OCI-LY7 (cell line): ENCODE results near the gene CREB5.

ENCODE experiments used
- EZH2phosphoT487 ChIP-seq: fragments of 200-600 bp; sonication (generic); IDR thresholded peaks from 2 replicates; pipeline ENCODE4 v1.6.1; 2018; ENCODE audit warnings: low read depth, borderline replicate concordance, mild to moderate bottlenecking, mixed run types, antibody characterized with exemption, low read length, moderate library complexity, mixed read lengths
- TF ChIP-seq, protein P1 (sequence below): fragments of 200-600 bp; sonication (generic); conservative IDR thresholded peaks from 2 replicates; pipeline ENCODE4 v1.5.1; 2014; ENCODE audit warnings: mild to moderate bottlenecking, antibody characterized with exemption, low read length, moderate library complexity, mixed read lengths

- TF ChIP-seq, protein P1, sequence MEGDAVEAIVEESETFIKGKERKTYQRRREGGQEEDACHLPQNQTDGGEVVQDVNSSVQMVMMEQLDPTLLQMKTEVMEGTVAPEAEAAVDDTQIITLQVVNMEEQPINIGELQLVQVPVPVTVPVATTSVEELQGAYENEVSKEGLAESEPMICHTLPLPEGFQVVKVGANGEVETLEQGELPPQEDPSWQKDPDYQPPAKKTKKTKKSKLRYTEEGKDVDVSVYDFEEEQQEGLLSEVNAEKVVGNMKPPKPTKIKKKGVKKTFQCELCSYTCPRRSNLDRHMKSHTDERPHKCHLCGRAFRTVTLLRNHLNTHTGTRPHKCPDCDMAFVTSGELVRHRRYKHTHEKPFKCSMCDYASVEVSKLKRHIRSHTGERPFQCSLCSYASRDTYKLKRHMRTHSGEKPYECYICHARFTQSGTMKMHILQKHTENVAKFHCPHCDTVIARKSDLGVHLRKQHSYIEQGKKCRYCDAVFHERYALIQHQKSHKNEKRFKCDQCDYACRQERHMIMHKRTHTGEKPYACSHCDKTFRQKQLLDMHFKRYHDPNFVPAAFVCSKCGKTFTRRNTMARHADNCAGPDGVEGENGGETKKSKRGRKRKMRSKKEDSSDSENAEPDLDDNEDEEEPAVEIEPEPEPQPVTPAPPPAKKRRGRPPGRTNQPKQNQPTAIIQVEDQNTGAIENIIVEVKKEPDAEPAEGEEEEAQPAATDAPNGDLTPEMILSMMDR, result no peak
- no peak for TF ChIP-seq EZH2phosphoT487
These were observed 137.7 kb downstream of the CREB5 start for GRCh38 chr7:28549998-28550397.
